ENCODE measurements around the gene ANKRD33B.

Gene ANKRD33B

DNA sequence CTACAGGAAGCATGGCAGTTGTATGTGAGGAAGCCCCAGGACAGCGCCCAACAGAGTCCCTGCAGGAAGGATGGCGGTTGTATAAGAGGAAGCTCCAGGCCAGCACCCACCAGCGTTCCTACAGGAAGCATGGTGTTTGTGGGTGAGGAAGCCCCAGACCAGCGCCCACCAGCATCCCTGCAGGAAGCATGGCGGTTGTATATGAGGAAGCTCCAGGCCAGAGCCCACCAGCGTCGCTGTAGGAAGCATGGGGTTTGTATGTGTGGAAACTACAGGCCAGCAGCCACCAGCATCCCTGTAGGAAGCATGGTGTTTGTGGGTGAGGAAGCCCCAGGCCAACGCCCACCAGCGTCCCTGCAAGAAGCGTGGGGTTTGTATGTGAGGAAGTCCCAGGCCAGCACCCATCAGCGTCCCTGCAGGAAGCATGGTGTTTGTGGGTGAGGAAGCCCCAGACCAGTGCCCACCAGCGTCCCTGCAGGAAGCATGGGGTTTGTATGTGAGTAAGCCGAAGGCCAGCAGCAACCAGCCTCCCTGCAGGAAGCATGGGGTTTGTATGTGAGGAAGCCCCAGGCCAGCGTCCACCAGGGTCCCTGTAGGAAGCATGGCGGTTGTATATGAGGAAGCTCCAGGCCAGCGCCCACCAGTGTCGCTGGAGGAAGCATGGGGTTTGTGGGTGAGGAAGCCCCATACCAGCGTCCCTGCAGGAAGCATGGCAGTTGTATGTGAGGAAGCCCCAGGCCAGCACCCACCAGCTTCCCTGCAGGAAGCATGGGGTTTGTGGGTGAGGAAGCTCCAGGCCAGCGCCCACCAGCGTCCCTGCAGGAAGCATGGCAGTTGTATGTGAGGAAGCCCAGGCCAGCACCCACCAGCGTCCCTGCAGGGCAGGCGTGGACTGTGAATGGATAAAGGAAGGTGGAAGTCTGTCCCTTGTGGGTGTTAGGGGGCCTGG is 118.1 kb downstream of the ANKRD33B start:
- DNase-seq, result no peak

DNA sequence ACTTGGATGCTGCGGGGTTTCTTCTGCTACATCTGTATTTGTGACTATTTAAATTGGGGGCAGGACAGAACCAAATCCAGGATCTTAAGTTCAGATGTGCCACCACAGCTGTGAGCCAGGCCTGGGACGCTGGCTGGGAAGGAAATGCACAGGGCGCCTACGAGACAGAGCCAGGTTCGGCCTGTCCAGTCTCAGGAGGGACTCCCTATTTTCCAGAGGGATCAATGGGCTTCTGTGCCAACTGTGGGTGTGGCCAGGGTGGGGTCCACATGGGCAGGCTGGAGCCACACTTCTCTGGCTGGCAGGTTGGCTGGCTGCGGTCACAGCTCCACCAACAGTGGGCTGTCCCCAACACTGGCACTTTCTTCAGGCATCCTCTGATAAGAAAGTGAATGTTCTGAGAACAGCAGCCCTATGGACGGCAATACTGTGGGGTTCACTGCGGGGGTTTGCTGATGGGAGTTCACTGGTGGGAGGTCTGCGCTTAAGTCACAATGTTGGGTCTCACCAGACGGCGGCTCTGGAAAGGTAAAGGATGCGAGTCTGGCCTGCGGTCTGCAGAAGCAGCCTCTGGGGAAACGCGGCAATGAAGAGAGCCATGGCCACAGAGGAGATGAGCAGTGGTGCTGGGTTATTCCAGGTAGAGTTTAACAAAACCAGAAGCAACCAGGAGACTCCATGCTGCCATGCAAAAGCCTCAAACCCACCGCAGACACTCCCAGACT is 119.1 kb downstream of the ANKRD33B start:
- no peak for DNase-seq

DNA sequence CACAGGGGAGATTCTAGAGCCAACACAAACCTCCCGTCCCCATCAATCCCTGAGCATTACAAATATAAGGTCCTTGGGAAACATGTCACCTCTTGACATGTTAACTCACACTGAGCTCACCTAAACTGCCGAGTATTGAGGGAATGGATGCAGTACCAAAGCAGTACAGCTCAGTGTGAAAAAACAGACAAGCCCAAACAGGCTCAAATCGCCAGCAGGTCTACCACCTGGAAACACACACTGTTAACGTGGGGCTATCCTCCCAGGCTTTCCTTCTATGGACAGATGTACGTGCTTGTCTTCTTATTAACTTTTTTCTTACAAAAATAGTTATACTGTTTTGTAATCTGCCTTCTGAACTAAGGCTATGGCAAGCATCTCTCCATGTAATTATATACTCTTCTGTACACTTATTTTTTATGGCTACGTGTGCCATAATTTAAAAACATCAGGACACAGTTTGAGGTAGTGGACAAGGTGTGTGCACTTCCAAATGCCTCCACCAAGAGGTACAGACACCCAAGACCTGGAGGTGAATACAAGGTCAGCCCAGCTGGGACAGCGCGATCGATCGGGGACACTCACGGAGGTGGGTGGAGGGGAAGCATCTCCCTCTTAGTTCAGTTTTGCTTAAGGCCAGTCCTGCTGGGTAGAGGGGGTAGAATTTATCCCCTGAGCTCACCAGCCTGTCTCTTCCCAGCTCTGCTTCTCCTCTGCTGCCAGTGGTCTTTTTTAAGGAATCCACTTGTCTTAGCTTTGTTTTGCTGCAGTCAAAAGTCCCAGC is 120.6 kb downstream of the ANKRD33B start:
- DNase-seq, result no peak

DNA sequence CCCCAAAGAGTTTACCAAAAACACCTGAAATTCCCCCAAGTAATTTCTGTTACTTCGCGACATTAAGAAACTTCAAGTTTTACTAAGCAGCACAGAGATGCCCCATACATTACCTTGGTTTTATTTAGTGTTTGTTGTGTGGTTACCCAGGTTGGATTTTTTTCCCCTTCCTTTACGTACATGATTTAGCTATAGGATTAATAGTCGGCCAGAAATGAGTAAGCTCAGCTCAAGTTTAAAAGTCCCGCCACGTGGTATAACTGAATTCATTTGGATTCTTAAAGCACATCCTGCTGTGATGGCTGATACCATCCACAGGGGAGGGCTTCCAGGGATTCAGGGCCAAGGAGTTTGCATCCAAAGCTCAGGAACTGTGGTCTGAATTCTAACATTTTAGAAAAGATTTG is 121.2 kb downstream of the ANKRD33B start:
- DNase-seq, result no peak

DNA sequence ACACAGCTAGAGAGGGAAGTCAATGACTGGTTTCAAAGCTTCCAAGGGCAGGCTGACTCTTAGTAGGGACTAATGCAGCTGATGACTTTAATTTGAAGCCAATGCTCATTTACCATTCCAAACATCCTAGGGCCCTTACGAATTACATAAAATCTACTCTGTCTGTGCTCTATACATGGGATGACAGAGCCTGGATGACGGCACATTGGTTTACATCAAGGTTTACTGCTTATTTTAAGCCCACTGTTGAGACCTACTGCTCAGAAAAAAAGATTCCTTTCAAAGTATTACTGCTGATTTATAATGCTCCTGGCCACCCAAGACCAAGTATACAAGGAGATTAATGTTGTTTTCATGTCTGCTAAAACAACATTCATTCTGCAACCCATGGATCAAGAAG is 123.0 kb downstream of the ANKRD33B start:
- DNase-seq, result no peak

DNA sequence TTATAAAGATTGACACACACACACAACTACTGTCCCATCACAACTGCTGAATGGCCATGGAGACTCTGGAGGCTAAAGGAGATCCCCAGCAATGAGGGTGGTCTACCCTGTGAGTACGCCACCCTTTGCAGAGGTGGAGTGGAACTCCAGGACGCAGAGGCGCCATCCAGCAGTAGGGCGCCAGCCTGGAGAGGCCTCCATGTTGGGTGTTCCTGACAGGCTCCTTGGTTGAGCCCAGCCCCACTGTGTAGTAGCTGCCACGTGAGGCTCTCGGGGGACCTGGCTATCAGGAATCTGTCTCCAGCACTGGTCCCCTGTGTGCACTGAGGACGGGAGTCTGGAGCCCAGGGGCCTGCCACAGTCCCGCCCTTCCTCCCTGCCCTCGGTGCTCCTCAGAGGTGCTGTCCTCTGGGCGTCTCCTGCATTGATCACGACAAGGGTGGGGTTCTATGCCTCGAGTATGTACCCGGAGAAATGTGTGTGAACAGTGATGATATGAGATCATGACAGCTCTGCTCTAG is 124.8 kb downstream of the ANKRD33B start:
- DNase-seq, result no peak

DNA sequence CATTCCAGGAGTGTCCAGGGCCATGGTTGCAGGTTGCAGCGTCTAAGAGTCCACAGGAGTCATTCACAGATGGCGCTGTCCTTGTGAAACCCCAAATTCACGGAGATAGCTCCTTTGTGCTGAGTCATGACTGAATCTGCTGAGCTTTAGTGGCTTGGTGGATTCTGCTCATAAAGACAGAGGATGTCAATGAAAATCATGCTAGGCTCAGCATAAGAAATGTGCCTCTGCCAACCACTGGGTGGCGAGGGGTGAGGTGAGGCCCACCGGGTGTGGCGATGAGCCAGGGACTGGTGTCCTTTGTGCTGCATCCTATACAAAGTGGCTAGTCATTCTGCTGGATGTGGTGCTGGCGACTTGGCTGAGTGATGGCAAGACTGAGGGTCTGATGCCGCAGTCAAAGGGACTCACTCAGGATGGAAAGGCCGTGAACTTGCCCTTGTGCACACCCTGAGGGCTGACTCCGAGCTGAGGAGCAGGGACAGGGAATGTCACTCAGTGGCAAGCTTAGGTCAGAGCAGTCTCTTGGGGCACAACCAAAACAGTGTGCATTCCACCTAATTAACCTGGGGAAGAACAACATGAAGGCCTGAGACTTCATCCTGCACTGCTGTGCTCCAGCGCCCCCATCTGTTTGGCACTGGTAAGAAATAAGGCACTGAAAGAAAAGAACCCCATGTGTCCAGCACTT is 125.7 kb downstream of the ANKRD33B start:
- DNase-seq, result no peak

DNA sequence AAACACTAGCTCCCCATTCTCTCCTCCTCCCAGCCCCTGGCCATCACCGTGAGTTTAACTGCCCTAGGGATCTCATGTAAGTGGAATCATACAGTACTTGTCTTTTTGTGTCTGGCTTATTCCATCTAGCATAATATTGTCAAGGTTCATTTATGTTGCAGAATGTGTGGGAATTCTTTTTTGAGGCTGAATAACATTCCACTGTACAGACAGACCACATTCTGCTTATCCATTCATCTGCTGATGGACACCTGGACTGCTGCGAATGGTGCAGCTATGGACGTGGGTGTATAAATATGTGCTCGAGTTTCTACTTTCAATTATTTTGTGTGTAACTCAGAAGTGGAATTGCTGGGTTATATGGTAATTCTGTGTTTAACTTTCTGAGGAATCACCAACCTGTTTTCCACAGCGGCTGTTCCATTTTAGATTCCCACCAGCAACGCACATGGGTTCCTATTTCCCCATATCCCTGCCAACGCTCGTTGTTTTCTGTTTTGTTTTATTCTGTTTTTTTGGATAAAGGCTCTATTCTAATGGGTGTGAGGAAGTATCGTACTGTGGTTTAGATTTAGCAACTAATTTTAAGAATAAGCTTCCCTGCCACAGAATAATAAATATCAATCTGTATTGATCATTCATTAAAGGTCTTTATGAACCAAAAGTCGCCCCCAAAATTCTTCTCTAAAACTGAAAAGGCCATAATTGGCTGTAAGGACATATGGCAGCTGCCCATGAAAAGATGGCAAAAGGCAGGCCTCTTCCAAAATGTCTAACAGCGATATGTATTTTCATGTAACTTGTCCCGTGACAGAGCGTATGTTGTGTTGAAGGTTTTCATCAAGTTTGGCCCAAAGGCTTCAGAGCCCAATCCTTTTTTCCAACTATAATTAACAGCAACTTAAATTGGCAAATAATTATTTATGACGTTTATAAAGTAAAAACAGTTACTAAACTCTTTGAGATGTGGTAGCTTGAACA is 126.9 kb downstream of the ANKRD33B start:
- DNase-seq, result no peak

DNA sequence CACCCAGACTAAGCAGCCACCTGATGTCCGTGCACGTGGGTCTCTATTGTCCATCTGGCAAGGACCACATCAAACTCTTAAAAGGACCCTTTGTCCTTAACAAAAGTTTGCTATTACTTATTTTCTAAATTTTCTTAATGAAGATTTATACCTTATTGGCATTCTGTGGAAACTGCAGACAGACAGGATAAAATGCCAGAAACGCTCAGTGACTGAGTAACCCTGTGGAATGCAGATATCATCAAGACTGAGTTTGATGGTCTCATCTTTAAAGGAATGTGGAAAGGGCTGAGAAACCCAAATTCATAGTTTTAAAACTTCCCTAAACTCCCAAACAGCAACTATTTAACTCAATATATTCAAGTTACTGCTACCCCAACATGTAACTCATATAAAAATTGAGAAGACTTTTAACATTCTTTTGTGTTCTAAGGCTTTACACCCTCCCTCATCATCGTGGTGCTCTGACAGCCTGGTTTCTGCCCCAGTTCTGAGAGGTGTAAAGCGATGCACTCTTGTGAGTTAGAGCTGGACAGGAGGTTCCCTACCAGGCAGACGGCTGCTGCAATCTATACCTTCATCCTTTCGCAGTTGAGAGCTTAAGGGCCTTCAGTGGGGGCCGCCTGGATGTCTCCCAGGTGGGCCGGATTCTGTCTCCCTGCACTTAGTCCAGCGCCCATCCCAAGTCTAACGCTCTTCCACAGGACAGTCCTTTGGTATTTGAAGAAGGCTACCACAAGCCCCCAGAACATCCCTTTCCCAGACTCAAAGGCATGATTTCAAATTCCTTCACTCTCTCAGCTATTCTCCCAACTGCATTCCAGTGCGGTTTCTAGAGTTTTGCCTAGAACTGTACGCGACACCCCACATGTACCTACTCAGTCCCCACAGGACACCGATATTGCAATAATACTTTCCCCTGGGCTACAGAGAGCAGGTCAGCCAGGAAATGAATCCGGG is 128.2 kb downstream of the ANKRD33B start:
- no peak for DNase-seq

DNA sequence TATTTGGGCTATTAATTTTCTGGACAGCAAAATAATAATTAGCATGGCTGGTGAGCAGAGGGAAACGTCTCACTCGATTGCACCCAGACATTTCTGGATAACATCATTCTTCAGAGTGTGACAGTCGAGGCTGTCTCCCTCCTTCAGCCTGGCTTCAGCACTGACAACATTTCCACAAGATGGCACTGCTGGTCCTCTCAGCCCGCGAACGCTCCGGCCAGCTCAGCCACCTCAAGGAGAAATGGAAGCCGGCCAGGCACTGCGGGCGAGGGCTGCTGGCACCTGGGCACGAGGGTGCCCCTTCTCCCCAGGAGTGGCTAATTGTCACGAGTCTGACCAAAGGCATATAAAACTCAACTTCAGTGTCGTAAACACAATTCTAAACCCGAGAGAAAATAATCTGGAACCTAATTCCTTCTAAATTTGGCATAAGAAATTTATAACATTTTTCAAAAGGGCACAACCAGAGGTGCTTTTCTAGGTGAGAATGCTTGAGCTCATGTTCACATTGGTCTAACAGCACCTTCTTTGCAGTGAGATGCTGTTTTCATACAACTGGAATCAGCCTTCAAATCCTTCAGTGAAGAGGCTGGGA is 131.3 kb downstream of the ANKRD33B start:
- no peak for DNase-seq

DNA sequence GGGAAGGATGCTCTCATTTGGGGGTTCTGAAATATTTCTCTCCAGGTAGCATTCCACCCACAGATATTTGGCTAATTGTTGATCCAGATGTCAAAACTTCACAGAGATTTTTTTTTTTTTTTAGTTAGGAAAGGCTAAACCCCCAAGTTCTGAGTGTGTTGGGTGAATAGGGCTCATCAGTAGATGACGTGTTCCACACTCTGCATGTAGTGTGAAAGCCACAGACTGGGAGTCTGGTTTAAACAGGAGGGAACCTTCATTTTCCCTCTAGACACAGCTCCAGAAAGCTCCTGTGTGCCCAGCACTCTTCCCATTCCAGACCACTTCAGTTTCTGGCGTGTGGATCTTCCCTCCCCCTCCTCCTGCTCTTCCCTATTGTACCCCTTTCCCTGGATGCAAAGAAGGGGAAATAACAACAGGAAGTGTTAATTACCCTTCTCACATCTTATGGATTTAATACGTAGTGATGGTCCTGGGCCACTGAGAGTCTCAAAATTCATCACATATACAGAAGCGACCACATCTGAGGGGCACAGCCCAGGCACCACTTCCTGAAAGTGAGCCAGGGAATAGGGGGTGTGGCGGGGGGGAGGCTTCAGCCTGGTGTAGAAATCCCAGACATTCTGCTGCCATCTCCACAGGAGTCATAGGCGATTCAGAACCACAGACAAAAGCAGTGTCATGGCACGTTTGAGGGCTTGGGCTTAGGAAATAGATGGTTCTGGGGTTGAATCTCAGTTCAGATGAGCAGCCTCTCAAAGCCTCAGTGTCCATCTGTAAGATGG is 132.1 kb downstream of the ANKRD33B start:
- no peak for DNase-seq

DNA sequence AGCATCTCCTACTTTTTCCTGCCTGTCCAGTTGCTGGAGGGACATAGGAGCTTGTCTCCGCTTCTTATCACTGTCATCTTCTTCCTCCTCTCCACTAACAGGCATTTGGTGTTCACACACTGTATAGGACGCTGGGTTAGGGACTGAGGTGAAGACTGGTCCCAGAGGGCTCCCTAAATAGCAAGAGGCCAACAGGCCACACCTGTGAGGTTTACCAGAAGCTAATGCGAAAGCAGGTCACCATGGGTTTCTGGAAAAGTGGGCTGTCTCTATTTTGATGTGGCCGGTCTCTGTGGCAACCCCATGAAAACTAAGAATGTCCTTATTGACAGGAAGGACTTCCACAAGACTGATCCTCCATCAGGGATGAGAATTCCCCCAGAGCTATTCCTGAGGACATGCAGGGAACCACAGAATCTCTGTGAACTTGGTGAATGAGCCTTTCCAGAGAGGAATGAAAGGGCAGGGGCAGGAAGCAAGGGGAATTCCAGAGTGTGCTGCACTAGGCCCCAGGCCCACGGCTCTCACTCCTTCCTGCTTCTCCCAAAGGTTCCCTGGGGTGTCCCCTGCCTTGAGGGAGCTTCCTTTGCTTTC is 135.5 kb downstream of the ANKRD33B start:
- DNase-seq, result no peak

DNA sequence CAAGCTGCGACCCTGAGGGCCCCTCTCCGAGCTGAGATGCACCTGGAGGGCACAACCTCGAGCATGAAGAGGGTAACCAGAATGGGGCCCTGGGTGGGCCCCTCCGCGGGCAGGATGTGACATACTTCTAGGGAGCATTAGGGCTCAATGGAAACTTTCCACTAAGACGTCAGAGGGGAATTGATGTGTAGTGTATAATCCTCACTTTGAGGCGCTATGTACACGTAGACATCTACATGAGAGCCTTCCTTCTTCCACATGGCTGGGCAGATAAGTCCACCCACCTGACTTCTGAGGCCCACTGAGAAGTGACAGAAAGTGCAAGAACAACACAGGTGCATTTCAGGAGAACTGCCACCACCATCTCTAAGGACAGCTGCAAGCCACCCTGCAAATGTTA is 136.1 kb downstream of the ANKRD33B start:
- no peak for DNase-seq

DNA sequence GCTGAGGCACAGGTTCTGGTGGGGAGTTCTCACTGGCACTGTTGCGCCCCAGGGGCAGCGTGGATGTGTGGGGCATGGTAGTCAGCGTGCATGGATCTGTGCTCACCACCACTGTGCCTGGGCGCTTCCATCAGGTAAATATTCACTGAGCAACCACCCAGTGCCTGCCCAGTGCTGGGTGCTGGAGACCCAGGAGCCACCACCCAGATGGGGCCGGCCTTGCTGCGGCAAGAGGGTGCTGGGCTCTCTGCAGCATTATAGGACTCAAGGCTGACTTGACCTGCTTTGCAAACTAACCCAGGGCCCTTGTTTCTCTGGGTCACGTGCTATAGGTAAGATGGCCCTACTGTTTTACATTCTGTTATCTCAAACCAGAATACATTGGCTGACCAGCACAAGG is 136.6 kb downstream of the ANKRD33B start:
- no peak for DNase-seq

DNA sequence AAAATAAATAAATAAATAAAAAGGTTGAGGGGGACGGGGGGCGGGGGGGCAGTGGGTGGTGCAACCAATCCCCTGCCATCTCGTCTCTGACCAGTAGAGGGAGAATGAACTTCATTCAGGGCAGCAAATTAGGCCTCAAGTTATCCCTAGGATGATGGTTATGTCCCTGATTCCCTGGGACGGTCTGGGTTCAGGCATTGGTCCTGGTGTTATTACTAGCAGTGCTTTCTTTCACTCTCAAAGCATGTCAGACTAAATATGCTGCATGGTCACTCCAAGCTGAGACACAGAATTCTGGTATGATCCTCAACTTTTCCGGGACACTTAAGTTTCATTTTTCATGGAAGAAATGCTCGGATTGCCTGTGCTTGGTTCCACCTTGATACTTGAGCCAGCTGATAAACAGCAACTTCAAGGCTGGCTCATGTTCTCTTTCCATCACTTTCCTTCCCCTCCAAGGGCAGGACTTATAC is 137.7 kb downstream of the ANKRD33B start:
- DNase-seq, result no peak

DNA sequence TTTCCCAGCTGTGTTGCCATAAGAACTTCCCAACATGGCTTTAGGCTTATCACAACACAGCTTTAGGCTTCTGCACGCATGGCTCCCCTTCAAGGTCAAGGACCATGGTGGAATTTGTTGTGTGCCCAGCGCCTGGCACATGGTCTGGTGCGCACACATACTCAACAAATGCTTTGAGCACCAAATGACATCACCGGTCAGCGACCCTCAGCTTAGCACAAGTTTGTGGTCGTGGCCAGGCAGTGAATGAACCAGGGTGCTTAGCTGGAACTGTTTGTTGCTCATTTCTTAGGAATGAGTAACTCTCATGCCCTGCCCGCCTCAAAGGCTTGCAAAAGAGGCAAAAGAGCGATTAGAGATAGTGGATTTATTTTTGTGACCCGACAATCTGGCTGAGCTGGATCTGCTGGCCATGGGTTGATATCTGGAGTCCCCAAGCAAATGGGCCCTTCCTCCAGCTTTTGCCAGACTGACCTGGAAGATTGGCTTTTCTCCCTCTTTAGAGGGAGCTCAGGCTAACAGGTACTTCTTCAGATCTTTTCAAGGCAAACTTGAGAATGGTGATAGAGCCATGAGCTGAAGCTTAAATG is 138.3 kb downstream of the ANKRD33B start:
- no peak for DNase-seq

DNA sequence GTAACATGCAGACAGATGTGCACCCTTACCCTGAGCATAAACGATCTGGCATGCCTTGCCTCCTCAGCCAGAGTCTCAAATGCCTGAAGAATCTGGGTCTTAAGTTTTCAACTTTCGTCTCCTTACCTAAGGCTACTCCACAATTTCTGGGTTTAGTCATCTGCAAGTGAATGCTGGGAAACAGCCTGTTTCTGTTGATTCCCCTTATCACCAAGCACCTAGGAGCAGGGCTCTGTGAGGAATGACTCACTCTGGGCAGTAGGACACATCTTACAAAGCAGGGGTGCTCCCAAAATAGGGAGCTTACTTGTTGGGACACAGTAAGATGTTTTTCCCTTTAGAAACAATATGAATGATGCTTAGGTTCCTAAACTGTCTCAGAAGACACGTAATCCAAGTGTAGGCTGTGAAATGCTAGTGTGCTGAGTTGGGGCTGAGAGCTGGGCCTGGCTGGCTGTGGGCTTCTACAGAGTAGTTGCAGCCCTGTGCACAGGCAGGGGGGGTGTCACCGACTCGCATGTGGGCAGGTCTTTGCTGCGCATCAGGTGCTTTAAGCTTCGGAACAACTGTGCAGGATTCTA is 139.1 kb downstream of the ANKRD33B start:
- no peak for DNase-seq

Measured in activated T-cell treated with anti-CD3 and anti-CD28 coated beads, Interleukin-2, amount 50 U/mL, for 1 hour (primary cell).